Upper lobe of left lung (tissue), 4 donors: ENCODE measurements around the gene RNF5.

ENCODE experiments used
- CTCF ChIP-seq, 6 experiments: fragments of 450-650 bp in 4 of 6; fragments of 200-600 bp in 2 of 6; sonication (generic) in 2 of 6; IDR thresholded peaks; one replicate each; pipeline ENCODE4 v1.5.1; 2016 to 2019; ENCODE audit warnings: antibody characterized with exemption in 6 of 6
- POLR2A ChIP-seq, 4 donors: fragments of 450-650 bp; IDR thresholded peaks; one replicate each; pipeline ENCODE4 v1.5.1; 2016 to 2017; ENCODE audit warnings: antibody characterized with exemption in 4 of 4, mild to moderate bottlenecking in 2 of 4
- POLR2AphosphoS5 ChIP-seq, 2 donors: sonication (generic); formaldehyde crosslinking; IDR thresholded peaks; one replicate each; pipeline ENCODE4 v1.5.1; 2017; ENCODE audit warnings: antibody characterized with exemption in 2 of 2

DNA sequence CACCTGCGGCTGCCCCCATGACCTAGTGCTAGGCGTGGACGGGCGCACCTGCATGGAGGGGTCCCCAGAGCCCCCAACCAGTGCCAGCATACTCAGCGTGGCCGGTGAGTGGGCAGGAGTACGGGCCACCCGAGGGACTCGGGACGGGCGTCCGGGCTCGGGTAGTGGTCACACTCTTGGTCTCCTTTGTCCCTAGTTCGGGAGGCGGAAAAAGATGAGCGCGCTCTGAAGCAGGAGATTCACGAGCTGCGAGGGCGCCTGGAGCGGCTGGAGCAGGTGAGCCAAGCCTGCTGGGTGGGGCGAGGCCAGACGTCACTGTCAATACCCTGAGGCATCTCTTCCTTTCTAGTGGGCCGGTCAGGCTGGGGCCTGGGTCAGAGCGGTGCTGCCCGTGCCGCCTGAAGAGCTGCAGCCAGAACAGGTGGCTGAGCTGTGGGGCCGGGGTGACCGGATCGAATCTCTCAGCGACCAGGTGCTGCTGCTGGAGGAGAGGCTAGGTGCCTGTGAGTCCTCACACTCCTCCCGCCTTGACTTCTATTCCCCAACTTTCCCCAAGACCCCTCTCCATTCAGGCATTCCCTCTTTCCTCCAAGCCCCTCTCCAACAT, 10.9 kb upstream of the RNF5 start:
- no peak for TF ChIP-seq POLR2AphosphoS5 (IDR thresholded peaks at IDR 0.05)
- TF ChIP-seq CTCF (IDR thresholded peaks at IDR 0.05): no peak
- no peak for TF ChIP-seq POLR2A (IDR thresholded peaks at IDR 0.05)
